GM08714 (cell line): ENCODE results near the gene KIAA0513.

Experiments used
- H3K4me3 ChIP-seq: fragments of 200-500 bp; sonication (Bioruptor generic); 2 replicates; pipeline ENCODE4 v1.5.1; 2014; ENCODE audit warnings: mild to moderate bottlenecking, low read length, inconsistent platforms
- ZNF274 ChIP-seq: IDR thresholded peaks from 2 replicates; pipeline ENCODE4 v1.6.1; 2012; ENCODE audit warnings: mild to moderate bottlenecking, low read depth, low read length

Gene KIAA0513

DNA sequence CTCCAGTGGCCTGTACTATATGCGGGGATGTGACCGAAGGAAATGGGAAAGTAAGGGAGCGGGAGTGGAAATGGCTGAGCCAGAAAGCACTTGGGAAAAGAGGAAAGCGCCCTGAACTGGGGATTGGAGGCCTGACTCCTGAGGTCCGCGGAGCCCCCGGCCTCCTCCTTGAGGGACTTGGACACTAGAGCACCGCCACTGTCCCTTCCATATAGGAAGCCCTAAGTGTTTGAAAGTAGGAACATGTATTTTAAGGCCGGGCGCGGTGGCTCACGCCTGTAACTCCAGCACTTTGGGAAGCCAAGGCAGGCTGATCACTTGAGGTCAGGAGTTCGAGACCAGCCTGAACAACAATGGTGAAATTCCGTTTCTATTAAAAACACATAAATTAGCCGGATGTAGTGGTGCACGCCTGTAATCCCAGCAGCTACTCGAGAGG, 15.7 kb upstream of the KIAA0513 start:
- no peak for TF ChIP-seq ZNF274
- peak overlapping the region; percentile 100 for H3K4me3 ChIP-seq

DNA sequence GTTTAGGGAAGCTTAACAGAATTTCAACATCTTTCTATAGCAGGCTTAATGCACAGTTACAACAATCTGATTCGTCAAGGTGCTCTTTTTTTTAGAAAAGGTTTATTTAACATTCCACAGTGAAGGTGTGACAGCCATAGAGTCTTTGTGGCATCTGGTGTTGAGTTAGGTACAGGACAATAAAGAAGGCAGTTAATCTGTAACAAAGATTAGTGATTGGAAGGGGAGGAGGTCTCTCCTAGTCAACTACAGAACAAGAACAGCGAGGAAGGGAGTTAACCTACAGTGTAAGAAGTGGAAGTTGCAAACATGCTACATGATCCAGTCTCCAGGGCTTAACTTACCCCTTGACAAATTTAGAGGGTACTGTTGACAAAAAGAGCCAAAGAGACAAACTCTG, 13.3 kb upstream of the KIAA0513 start:
- TF ChIP-seq ZNF274 = no peak
- H3K4me3 ChIP-seq = no peak overlapping the region

DNA sequence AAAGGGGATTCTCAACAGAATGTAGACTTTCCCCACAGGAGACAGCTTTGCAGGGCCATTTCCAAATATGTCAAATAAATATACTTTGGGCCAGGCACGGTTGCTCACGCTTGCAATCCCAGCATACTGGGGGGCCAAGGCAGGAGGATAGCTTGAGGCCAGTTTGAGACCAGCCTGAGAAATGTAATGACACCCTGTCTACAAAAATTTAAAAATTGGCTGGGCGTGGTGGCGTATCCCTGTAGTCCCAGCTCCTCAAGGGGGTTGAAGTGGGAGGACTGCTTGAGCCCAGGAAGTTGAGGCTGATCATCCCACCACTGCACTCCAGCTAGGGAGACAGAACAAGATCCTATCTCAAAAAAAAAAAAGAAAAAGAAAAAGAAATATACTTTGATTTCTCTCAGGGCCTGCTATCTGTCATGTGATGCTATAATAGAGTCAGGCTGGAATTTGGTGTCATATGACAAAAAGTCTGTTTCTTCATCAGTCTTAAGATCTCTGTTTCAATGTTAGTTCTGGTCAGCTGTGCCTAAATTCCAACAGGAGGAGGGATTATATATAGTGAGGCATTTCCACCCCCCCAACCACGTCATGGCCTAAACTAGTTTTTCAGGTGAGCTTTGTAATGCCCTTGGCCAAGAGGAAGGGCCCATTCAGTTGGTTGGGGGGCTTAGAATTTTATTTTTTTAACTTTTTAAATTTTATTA, 12.0 kb upstream of the KIAA0513 start:
- no peak for TF ChIP-seq ZNF274
- H3K4me3 ChIP-seq = no peak overlapping the region

DNA sequence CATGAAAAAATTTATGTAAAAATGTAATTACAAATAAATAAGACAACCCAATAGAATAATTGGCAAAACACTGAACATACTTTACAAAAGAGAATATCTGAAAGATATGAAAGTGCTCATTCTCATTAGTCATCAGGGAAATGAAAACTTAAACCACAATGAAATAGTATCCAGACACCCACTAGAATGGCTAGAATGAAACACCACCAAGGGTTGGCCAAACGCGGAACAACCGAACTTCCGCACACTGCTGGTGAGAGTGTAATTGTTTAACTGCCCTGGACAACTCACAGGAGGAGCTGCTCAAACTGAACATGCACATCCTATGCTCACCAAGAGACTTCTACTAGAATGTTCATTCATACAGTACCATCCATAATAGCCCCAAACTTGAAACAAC, 10.4 kb upstream of the KIAA0513 start:
- no peak for TF ChIP-seq ZNF274
- no peak overlapping the region for H3K4me3 ChIP-seq

DNA sequence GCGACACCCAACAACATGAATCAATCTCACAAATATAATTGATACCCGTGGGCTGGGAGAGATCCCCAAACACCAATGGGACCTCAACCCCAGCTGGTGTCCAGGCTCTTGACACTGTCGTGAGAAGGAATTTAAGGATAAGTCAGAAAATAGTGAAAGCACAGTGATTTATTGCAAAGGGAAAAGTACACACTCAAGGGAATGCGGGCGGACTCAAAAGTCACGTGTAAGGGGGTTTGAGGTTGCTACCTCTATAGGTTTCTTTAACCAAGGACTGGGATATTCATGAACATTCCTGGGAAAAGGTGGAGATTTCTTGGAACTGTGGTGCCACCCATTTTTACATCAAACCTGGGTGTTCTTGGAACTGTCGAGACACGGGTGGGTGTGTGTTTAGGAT, 10.0 kb upstream of the KIAA0513 start:
- TF ChIP-seq ZNF274 = no peak
- H3K4me3 ChIP-seq = no peak overlapping the region

DNA sequence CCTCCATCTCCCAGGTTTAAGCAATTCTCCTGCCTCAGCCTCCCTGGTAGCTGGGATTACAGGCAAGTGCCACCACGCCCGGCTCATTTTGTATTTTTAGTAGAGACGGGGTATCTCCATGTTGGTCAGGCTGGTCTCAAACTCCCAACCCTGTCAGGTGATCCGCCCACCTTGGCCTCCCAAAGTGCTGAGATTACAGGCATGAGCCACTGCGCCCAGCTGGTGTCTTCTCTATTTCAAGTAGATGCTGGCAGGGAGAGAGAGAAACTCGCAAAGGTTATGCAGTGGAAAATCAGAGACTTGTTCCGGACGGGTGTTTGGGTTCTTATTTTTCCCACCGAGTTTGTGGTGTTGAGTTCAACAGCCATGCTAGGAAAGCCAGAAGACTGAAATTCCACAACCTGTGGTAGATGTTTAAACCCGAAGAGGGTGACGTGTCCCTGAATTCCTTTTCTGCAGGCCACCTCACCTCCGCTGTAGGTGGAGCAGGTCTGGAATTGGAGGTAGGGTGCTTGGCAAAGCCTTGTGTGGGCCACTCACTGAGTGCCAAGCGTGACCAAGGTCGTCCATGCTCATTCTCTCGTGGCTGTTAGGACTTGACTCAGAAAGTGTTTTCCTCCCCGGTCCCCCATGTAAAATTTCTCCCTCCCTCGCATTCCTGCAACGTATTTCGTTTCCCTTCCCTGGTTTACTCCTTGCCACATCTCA, 8.9 kb upstream of the KIAA0513 start:
- TF ChIP-seq ZNF274 = no peak
- H3K4me3 ChIP-seq = no peak overlapping the region

DNA sequence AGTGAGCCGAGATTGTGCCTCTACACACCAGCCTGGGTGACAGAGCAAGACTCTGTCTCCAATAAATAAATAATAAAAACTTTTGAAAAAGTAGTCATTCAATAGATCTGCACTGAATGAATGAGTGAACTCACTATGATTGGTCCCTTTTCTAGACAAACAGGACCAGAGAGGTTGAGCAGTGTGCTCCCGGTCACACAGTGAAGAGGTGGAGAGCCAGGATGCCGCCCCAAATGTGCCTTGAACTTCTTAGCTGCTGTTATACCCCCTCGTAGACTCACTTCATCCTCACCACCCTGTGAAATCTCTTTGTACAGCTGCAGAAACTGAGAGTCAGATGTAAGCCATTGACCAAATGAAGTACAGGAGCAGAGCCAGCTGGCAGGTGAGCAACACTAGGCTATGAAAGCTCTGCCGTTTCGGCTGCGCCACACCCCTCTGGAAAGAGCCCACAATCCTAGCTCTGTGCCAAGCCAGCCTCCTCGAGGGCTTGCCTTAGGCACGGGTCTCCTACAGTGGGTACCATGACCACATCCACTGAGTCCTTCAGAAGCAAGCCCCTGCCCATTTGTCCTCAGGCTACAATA, 7.8 kb upstream of the KIAA0513 start:
- H3K4me3 ChIP-seq = no peak overlapping the region
- TF ChIP-seq ZNF274 = no peak

DNA sequence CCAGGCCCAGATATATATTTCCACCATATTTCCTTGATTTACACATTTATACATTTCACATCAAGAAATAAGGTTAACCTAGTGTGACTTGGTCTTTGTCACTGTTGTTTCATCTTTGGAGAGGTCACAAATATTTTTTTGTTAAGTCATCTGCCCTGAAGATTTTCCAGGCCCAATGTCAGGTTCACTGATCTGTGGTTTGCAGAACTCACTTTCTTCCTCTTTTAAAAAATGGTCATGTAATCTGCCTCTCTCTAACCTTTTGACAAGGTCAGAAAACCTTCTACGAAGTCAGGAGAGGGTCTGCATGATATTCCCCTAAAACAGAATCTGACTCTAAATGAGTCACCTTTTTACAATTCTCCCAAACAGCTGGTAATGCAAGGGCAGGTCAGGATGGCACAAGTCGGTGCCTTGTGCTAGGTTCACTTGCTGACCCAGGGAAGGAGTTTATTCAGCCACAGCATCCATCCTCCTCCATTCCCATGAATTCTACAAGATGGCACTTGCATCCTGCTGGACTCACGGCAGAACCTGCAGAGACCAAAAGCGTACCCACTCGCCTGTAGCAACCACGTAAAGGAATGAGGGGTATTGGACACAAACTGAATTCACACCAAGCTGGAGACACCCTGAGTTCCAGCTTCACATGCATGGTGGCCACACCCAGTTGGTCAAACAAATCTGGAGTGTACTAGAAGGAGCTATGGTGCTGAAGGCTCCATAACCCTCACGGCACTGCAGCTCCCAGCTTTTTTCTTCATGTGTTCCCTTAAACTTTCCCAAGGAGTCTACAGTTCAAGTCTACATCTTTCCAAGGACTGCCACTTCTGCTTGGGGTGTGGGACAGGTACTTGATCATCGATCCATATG, 1.6 kb upstream of the KIAA0513 start:
- H3K4me3 ChIP-seq = no peak overlapping the region
- TF ChIP-seq ZNF274 = no peak

DNA sequence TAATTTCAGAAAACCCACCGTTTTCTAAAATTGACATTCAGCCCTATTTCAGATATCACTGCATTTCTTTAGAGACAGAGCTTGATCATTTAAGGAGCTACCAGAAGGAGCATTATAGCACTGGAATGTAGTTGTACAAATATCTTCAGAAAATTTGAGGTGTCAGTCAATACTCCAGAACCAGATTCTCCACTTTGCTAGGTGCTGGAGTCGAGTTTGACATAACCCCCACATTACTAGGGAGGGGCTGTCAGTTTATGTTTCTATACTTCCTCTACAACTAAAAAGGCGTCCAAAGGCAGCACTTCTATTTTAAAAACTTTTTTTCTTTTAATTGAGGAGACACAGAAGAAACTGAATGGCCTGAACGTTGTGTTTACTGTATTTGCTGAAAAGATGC, 892 bp upstream of the KIAA0513 start:
- H3K4me3 ChIP-seq = peak overlapping the region; percentile 94; the same call in 1 of the 2 replicates
- no peak for TF ChIP-seq ZNF274

DNA sequence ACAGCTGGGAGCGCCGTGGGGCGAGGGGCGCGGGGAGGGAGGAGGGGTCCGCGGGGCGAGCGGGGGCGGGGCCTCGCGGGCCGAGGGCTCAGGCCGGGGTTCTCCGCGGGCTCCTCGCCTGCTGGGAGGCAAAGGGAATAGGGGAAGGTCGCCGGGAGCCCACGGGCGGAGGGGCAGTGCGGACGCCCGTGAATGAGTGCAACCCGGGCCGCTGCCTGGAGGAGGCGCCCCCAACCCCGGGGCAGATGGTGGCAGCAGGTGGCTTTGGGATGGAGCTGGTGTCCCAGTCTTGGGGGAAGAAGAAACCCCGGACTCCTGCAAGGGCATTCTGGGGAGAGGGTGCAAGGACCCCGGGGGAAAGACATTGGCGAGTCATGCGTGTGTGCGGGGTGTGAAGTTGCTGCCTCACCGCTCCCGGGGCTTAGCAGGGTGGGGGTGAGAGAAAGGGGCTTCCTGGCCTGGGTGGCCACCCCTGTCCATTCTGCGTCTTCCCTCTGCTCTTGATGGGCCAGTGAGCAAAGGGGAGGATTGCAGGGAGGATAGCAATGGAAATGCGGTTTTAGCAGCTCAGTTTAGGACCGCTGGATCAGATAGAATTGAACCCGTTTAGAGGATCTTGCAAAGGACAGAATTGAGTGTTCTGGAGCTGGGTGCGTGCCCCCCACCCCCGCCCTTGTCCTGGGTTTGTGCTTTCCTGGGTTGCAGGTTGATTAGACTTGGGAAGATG, 526 bp downstream of the KIAA0513 start:
- no peak for TF ChIP-seq ZNF274
- H3K4me3 ChIP-seq = peak overlapping the region; percentile 94

DNA sequence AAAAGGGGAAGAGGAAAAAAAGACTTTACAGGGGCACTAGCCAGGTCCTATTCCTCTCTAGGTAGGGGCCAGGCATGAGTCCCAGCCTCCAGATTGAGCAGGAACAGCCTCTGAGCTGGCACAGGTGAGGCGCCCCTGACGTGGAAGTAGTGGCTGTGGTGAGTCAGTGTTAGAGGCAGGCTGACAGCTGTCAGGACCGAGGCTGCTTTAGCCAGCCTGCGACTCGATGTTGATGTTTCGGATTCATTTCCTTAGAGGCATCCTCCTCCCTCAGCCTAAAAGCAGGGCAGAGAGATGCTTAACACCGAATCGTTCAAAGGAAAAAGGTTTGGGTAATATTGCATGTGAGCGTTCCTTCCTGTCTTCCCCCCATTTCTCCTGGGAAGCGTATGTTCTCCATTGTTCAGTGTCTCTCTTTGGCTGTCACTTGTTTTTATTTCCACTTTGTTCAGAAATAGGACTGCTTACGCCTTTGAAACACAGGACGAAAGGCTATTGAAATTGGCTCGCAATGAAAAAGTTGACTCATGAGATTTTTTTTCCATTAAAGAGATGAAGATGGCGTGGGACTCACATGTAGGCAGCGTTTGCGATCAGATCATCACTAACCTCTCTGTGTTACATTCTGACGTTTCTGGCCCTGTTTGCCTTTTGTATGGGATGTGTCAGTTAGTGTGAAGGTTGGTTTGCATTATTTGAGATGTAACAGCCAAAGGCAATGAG, 1.3 kb downstream of the KIAA0513 start:
- H3K4me3 ChIP-seq = peak overlapping the region; percentile 94; the same call in 1 of the 2 replicates
- no peak for TF ChIP-seq ZNF274

DNA sequence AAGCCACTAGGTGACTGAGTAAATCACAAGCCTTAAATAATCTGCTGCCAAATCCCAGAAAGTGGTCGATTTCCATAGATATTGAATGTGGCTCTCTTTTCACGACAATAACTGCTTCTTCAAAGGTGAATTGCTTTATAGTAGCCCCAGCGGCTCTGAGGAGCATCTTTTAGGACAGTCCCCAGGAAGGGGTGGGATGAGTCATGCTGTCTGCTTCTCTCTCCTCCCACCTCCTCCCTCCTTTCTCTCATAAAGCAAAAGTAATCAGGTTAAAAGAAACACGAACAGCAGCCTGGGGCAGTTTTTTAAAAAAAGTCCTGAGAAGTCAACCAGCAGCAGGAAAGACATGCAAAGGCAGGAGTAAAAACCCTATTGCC, 1.8 kb downstream of the KIAA0513 start:
- TF ChIP-seq ZNF274 = no peak
- H3K4me3 ChIP-seq = peak overlapping the region; percentile 94; the same call in 1 of the 2 replicates

DNA sequence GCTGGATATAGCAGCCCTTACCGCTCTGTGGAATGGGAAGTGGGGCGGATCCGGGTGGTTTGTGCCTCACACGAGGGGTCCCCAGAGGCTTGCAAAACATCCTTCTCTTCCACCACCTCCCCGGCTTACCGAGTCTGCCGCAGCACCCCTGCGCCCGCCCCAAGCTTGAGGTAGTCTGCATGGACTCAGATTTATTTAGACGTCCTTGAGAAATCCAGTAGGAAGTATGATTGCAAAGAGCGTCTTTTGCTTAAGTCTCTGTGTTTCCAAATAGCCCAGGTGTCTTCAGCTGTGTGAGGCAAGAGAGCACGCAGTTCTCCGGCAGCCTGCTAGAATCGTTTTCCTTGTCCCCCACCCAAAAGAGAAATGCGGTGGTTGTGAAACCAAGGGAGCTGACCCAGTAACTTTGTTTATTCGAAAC, 2.4 kb downstream of the KIAA0513 start:
- peak overlapping the region; percentile 32; the same call in 1 of the 2 replicates for H3K4me3 ChIP-seq
- TF ChIP-seq ZNF274 = no peak
